Stimulated activated CD4-positive, alpha-beta T cell treated with anti-CD3 and anti-CD28 coated beads, Interleukin-12 subunit alpha, Interleukin-12 subunit beta, amount 100 ng/mL, for 24 hours (primary cell): ENCODE results near the gene KCNAB2.

ENCODE experiments used
- DNase-seq, 2 experiments: peaks; one replicate each; pipeline ENCODE4 v3.0.0-alpha.2; 2020; ENCODE audit warnings: low read depth in 2 of 2

The KCNAB2 gene

DNA sequence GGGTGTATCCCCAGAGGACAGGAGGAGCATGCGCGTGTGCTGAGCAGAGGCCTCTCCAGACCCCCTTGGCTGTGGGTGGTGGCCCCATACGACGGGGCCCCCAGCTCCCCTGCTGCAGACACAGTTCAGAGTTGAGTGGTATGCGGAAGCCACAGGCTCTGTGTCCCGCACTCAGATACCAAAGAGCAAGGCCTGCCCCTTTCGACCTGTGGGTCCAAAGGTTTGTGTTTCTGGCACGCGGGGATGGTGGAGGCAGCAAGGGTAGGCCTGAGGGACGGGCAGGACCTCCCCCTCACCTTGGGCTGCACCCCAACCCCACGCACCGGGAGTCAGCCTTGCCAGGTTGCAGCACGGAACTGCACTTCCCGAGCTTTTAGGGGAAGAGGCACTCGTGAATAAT, at the start of gene KCNAB2:
Gene KCNAB2, plus strand, starts transcription at position 328 of the 400 bp plus-strand sequence. CDS start 5,649 bp downstream, outside the sequence.
- DNase-seq, result no peak

DNA sequence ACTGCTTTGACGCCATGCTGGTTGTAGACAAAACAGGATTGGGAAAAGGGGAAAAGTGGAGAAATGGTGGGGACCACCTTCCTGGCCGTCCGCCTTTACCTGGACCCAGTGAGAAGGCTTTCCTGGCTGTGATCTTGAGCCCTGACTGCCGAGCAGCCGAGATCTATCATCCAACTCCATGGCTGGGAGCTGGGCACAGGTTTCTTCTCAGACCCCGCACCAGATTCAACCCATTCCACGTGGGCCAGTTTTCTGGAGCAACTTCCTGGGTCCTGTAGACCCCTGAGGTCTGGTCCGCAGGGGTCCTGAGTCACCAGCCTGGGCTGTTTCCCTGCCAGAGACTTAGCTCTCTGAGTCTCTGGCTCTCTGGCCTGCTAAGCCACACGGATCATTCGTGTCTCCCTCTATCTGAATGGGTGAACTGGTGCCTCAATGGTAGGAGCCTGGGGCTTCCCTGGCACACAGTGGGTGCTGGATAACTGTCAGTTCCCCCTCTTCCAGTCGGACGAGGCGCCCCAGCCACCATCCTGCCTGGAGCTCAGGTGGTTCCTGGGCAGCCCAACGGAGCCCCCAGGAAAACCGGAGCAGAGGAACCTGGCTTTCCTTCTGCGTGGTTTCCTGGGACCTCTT, 48.9 kb upstream of the KCNAB2 start:
- no peak for DNase-seq

DNA sequence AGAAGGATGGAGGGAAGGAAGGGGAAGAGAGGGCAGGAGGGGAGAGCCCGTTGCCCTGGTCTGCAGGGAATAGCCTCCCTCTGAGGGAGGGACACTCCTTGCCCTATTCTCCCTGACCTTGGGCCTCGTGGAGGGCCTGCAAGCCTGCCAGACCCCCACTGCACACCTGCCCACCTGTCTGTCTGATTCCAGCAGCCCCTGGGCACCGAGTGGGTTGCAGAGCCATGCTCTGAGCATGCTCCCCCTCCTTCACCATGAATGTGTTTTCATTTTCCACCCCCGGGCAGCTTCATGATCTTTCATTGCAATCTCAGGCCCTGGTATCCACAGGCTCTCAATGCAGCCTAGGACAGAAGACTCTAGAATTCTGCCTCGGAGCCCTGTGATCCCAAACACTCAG, 48.4 kb upstream of the KCNAB2 start:
- no peak for DNase-seq

DNA sequence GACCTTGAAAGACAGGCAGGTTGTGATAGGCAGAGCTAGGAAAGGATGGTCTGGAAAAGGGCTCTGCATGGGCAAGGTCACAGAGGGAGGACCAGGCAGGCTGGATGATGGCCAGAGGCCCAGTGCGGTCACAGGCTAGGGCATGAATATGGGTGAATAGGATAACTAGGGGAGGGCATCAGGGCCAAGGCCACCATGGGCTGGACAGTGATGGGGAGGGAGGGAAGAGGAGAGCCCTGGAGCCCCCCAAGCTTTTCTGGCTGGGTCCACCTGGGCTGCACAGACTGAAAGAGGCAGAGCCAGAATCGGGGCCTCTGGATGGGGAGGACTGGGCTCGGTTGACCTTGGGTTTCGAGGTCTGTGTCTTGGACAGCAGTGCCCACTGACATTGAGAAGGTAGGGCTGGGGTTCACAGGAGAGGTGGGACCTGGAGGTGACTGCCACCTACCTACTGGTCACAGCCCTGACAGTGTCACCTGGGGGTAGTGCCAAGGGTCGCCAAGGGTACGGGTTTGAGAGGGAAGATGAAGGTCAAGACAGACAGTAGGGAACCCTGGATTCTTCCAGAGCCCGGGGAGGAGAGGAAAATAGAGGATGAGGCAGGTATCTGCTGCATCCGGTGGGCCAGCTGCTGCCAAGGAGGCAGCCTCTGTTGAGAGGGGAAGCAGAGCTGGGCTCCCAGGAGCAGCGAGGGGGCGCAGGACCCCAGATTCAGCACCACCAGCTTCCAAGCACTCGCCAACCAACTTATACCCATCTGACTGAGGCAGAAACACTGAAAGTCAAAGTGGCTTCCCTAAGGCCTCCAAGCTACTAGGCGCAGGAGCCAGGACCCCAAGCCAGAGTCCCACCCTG, 47.4 kb upstream of the KCNAB2 start:
- no peak for DNase-seq

DNA sequence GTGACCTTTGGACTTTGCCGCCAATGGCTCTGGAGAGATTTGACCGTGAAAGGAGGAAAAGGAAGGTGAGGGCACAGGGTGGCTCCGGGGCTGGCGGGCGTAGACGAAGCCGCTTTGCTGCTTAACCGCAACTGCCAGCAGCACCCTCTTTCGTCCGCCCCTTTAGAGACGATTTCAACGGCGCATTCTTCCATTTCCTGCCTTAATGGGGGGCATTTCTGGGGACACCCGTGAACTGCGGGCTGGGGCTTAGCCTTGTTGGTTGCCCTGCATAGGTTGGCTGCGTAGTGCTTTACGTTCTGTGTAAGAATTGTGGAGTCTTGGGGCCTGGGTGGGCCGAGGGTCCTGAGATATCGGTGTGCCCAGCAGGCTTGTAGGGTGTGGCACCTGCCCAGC, 46.8 kb upstream of the KCNAB2 start:
- no peak for DNase-seq

DNA sequence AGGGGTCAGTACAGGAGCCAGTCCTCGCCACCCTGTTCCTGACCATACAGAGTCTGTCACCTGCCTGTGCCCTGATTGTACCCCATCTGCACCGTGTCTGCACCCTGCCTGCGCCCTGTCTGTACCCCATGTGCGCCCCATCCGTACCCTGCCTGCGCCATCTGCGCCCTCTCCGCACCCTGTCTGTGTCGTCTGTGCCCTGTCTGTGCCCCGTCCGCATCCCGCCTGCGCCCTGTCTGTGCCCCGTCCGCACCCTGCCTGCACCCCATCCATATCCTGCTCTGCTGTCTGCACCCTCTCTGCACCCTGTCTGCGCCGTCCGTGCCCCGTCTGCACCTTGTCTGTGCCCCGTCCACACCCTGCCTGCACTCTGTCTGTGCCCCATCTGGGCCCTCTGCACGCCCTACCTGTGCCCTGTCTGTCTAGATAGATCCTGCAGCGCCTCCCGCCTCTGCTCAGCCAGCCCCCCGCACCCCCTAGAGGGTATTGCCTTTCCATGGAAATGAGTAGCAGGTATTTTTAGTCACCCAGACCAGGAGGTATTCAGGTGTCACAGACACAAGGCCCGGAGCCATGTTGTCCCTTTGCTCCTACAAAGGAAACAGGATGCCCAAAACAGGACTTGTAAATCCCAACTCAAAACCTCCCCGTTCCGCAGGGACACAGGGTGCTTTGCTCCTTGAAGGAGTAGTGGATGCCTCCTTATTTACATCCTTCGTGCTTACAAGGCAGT, 45.8 kb upstream of the KCNAB2 start:
- no peak for DNase-seq

DNA sequence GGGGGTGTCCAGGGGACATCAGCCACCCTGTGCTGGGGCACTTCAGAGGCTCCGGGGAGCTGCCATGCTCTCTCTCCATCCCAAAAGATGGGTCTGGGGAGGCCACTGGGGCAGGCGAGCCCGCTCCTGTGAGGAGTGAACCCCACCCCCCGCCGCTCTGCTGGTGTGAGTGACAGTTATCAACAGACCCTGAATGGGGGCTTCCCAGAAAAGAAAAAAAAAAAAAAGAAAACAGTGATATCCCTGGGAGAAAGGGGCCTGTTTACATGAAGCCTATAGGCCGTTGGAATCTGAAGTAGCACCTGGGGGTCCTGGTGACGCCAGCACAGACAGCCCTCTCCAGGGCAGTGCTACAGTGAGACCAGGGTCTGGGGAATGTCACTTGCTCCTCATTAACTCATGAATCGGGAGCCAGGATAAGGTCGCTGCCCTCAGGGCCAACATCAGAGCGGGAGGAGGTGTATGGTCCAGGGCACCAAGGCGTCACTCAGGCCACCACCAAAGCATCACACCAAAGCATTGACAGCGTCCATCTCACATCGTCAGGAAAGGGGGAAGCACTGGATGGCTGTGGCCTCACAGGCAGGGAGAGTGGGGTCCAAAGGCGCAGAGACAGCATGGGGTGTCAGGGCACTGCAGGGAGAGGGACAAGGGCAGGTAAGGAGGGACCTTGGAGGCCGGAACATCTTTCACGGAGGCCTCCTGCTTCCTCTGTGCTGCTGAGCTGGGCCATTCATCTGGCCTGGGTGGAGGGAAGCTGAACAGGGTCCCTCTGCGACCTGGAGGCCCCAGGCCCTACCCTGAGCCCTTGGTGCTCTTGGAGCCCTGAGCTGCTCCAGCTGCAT, 45.0 kb upstream of the KCNAB2 start:
- no peak for DNase-seq

DNA sequence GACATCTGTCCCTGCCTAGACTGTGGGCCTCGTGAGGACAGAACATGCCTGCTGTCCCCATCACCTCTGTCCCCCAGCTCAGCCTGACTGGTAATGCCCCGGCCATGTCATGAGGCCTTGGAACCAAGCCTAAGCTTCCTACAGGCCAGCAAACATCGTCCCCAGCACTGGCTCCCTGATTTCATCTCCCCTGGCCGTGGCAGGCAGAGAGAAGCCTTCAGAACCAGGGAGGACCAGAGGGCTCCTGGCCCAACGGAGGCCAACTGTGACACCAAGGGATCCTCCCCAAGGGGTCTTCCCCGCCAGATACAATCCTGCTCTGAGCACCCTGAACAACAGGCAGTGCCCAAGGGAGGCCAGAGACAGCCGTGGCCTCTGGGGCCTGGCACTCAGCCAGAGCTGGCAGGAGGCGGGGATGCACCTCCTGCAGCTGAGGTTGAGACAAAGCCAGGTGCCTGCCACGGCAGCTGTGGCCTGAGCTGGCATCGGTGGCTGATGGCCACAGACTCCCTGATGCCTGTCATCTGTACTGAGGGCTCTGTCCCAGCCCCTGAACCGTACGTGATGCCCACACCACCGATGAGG, 43.6 kb upstream of the KCNAB2 start:
- no peak for DNase-seq

DNA sequence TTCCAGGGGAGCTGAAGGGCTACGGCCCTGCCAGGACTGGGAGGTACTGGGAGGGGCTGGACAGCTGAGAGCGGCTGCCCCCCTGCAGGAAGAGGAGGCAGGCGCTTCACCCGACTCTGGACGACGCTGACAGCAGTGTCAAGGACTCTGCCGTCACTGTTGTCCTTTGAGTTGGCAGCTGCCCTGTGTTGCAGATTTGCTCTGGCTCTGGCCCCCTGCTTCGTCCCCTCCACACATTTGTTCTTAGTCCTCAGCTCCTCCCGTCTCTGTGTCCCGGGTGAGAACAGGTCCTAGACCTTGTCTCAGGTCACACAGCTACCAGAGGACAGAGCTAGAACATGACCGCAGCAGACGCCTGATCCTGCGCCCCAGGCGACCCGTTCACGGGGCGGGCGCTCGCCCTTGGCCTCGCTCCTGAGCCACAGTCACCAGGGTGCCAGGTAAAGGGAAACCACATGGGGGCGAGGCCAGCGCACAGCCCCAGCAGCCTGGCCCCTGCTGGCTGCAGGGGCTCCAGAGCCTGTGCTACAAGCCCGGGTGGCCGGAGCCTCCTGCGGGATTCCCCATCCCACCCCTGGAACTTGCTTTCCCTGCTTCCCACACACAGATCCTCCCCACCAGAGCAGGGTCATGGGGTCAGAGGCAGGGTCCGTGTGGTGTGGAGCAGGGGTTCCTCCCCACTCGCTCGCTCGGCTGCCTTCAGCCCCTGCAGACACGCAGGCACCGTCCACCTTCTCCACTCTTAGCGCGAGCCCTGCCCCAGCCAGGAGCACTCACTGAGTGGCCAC, 42.8 kb upstream of the KCNAB2 start:
- DNase-seq, result no peak

DNA sequence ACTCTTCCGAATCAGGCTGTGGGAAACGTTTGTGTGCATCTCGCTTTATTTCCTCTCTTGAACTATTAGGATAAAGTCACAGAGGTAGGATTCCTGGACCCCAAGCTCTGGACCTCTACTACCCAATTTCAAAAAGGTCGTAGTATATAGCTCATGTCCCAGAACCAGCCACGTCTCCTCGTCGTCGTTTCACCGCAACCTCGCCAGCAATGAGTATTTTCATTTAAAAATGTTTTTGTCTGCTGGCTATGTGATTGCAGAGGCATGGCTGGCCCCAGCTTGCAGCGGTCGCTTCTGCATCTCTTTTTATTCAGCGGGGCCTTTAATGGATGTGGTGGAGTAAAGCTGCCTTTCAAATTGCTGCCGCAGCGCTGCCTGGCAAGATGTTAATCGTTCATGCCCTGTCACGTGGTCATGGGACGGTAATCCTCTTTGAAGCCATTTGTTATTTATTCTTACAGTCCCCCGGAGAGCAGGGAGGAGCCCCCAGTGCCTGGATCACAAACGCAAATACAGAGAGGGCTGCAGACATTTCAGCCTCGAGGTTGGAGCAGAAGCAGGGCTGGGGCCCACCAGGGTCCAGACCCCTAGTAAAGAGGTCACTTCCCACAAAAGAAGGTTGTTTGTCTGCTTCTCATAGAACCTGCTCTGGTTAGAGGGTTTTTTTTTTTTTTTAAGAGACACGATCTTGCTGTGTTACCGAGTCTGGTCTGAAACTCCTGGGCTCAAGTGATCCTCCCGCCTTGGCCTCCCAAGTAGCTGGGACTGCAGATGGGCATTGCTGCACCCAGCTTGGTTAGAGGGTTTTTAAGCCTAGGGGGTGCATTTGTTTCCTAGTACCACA, 41.9 kb upstream of the KCNAB2 start:
- no peak for DNase-seq

DNA sequence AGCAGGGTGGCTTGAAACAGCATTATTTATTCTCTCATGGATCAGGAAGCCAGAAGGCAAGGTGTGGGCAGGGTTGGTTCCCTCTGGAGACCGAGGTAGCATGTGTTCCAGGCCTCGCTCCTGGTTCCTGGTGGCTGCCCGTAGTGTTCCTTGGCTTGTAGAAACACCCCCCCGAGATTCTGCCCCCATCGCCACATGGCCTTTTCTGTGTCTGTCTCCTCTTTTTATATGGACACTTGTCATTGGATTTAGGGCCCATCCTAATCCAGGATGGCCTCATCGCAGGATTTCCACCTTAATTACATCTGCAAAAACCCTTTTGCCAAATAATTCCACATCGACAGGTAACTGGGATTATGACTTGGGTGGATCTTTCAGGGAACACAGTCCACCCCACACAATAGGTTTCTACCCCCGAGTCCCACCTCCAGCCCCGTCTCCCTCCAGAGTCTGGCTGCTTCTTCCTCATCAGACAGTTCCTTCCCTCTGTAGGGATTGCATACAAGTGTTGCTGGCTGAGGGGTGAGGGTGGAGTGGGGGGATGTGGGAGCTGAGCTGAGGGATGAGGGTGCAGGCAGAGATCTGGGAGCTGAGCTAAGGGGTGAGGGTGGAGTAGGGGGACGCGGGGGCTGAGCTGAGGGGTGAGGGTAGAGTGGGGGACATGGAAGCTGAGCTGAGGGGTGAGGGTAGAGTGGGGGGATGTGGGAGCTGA, 41.1 kb upstream of the KCNAB2 start:
- DNase-seq, result no peak

DNA sequence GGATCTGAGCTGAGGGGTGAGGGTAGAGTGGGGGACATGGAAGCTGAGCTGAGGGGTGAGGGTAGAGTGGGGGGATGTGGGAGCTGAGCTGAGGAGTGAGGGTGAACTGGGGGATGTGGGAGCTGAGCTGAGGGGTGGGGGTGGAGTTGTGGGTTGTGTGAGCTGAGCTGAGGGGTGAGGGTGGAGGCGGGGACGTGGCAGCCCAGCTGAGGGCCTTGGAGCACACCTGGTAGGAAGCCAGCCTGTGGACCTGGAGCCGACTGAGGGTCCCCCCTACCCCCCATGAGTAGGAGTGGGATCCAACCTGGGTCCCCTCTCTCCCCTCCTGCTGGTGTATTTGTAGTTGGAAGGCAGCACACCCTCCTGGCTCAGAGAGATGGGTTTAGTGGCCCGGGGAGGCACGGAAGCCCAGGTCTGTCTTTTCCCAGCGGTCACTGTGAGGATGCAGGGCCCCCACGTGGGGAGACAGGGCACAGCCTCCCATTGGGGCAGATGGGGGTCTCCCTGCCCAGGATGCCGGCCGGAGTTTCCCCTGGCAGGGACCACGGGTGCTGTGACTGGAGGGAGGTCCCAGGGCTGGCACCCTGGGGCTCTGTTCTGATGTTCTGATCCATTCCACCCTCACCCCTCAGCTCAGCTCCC, 40.3 kb upstream of the KCNAB2 start:
- no peak for DNase-seq

DNA sequence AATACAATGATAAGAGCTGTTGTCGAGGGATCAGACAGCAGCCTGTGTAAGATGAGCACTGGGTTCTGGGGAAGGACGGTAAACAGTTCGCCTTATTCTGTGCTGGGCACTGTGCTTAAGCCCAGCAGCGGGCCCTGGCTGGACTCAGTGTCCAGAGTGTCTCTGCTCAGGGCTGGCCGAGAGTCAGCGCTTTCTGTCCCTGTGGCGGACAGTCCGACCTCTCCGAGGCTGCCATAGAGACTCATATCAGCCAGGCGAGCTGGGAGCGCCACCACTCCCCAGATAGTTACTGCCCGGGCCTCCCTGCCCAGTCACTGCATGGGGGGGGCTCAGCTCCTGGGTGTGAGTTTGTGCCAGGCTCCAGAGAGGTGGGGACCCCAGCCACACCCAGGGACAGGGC, 38.8 kb upstream of the KCNAB2 start:
- no peak for DNase-seq

DNA sequence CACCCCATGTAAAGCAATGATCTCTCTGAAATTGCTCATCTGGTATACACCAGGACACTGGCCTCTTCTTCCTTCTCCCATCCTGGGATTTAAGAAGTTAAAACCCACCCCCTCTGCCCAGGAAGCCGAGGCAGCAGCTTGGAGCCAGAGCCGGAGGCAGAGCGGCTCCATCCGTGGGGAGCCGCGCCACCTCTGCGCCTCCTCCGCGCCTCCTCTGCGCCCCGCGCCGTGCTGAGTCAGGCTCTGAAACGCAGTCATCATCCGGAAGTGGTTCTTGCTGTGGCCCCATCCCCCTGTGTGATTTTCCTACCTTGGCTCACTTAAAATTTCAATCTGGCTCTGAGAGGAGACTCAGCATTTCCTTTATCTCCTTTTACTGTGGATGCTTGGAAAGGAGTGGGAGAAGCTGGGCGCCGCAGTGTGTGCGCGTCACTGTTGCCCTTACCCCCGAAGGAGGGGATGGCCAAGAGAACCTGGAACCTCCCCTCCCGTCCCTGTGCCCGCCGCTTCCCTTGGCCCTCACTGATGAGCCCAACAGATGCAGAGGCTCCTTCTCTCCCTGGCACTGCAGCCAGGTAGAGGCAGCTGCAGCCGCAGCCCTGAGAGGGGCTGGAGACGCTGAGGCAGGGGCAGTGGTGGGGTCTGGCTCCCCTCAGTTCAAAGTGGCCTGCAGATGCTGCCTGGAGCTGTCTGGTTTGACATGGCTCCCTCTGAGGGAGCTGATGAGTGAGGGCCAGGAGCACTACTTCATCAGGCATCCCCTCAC, 38.2 kb upstream of the KCNAB2 start:
- DNase-seq, result no peak

DNA sequence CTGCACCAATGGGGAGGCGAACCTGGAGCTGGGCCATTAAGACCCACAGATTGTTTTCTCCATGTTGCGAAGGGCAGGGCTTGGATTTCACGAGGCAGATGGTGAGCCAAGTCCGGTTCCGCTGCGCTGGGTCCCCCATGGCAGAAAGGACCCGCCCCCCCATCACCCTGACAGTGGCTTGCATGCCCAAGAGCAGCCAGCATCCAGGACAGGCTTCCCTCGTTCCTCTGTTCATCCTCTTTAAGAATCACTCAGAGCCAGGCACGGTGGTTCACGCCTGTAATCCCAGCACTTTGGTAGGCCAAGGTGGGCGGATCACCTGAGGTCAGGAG, 37.6 kb upstream of the KCNAB2 start:
- DNase-seq, result no peak

DNA sequence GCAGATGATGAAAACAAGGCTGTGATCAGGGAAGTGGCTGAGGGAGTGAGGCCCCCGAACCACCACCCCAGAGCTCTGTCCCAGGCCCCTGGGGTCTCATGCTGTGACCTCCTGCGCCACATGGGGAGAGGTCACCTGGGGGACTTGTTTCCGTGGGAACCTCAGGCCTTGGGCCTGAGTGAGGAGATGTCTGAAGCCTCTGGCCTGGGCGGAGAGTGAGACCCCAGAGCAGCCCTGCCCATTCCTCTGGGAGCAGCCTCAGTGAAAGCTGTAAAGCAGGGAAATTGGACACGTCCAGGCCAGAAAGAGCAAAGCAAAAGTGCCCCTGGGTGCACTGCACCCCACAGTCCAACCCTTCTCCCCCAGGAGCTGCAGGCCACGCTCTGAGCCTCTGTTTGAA, 37.0 kb upstream of the KCNAB2 start:
- no peak for DNase-seq

DNA sequence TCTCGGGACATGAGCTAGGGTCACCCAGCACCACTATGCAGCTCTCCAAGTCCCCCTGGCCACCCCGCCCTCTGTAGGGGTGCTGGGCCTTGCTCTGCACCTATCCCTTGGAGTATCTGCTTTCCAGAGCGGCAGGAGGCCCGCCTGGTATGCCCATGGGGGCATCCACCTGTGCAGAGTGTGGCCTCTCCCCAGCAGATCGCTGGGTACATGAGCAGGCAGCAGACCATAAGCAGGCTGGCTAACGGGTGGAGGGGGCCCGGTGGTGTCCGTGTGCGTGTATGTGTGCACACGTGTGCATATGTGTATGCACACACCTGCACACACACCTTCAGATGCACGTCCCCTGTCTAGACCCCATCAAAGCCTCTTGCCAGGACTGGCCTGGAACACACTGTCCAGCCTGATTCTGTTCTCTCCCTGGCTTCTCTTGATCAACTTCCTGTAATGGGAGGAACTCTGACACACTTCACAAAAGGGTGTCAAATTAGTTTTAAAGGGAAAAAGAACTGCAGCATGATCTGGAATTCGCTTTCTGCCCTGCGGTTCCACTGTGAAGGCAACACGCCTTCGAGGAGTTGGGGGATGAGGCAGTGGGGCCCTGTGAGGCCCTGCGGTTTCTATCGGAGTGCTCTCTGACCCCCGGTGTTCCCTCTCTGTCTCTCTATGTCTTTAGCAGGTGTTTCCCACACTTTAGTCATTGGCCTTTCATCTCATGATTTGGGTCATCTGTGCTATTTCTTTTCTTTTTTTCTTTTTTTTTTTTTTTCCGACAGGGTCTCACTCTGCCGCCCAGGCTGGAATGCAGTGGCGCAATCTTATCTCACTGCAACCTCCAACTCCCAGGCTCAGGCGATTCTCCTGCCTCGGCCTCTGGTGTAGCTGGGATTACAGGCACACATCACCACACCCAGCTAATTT, 36.3 kb upstream of the KCNAB2 start:
- no peak for DNase-seq
